DND-41 (cell line): ENCODE measurements around the gene ZNF580.

Source experiments
- CTCF ChIP-seq: IDR thresholded peaks from 2 replicates; pipeline ENCODE4 v1.5.1; 2012; ENCODE audit warnings: borderline replicate concordance, low read length, moderate library complexity, mild to moderate bottlenecking; ENCODE audit not compliant: poor library complexity, severe bottlenecking; ENCODE audit errors: extremely low read depth
- EZH2 ChIP-seq: IDR thresholded peaks from 3 replicates; pipeline ENCODE4 v1.6.1; 2012; ENCODE audit warnings: borderline replicate concordance, low read depth, mild to moderate bottlenecking, moderate library complexity, low read length, inconsistent platforms; ENCODE audit not compliant: severe bottlenecking

- TF ChIP-seq CTCF (no peak), EZH2 (no peak)
These were observed 21.5 kb upstream of the ZNF580 start for GRCh38 chr19:55619286-55619685.
